Measurements from ENCODE around the gene CHRNA4. TPM values are rescaled to one million over a fixed set of nuclear protein-coding genes. Genes with fewer than 3 reads are reported as not detected.

CHRNA4 gene
- total RNA-seq, 4 donors from 2014 or later = 0.54 to 6.3 (median 1.9) TPM

DNA sequence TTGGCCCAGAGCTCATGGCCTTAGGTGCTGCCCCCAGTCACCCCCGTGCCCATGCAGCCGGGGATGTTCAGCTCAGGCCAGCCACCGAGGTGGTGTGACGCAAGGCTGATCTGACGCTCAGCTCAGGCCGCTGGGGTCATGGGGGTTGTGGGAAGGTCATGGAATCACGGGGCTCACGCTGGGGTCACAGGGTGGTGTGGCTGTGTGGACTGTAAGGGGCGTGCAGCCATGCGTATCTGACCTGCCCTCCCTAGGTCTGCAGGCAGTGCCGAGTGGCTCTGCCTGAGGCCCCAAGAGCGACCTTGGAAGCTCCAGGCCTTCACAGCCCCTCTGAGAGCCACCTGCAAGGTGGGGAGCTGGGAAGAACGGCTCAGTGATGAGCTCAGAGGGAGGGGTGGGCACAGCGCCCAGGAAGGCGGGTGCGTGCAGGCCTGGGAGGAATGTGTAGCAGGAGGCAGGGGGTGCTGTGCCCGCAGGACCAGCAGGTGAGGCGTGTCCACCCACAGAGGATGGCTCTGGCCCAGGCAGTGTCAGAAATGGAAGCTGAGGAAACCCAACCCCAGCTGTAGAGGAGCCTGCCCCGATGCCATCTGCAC lies 27.8 kb downstream of the CHRNA4 start:
- intact Hi-C loops (cut with DNase I) = no loop called here
- Histone ChIP-seq H3K27ac (no peak overlapping the region), H3K4me1 (peaks cover 18 to 25% of the 10 kb centered on the region in 2 donors), H3K4me3 (replicated peaks in 1 of 3) (no peak overlapping the region), H3K9me3 (no peaks in the 10 kb centered on the region), H3K36me3 (no peaks in the 10 kb centered on the region), H3K27me3 (no peaks in the 10 kb centered on the region)
- WGBS, 2 donors = 39 to 47% methylated on average over 12 to 15 of the region's 19 CpGs
- TF ChIP-seq POLR2A (IDR thresholded peaks at IDR 0.05) = no peak
- TF ChIP-seq, protein P1, sequence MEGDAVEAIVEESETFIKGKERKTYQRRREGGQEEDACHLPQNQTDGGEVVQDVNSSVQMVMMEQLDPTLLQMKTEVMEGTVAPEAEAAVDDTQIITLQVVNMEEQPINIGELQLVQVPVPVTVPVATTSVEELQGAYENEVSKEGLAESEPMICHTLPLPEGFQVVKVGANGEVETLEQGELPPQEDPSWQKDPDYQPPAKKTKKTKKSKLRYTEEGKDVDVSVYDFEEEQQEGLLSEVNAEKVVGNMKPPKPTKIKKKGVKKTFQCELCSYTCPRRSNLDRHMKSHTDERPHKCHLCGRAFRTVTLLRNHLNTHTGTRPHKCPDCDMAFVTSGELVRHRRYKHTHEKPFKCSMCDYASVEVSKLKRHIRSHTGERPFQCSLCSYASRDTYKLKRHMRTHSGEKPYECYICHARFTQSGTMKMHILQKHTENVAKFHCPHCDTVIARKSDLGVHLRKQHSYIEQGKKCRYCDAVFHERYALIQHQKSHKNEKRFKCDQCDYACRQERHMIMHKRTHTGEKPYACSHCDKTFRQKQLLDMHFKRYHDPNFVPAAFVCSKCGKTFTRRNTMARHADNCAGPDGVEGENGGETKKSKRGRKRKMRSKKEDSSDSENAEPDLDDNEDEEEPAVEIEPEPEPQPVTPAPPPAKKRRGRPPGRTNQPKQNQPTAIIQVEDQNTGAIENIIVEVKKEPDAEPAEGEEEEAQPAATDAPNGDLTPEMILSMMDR (IDR thresholded peaks at IDR 0.05) = peak in 3 of 6 experiments; percentile 14 to 19 (median 16)
- peak; percentile 94 to 95 for DNase-seq

DNA sequence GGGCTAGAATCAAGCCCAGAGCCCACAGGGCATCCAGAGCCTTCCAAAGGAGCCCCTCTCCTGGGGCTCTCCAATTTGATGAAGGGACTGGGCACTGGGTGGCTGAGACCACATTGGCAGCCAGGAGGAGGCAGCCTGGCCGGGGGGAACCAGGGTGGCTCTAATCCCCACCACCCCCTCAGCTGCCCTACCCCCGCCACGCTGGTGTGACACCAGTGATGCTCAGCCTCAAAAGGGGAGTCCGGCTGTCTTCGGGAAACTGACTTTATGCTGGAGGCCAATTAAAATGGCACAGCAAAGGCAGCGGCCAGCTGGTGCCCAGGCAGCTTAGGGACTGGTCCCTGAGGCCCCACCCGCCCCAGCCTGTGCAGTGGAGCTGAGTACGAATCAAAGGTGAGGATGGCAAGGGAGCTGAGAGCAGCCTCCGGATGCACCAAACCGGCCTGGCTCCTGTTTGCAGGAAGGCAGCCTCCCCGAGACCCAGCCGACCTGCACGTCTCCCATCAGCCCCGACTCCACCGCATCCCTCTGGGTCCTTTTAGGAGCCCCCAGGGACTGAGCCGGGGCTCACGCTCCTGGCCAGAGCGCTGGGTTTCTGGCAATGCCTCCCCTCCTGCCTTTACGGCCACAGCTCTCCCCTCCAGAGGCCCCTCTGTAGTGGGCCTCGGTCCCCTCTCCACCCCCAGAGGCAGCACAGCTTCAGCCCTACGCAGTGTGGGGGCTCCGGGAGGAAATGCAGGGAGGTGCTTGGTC lies 28.5 kb downstream of the CHRNA4 start:
- intact Hi-C loops (cut with DNase I) = no loop called here
- DNase-seq = no peak
- 94 to 98% methylated on average over 7 to 15 of the region's 22 CpGs for WGBS, 2 donors
- Histone ChIP-seq H3K9me3 (no peaks in the 10 kb centered on the region), H3K36me3 (no peaks in the 10 kb centered on the region), H3K27me3 (no peaks in the 10 kb centered on the region), H3K4me3 (replicated peaks in 1 of 3) (no peak overlapping the region), H3K27ac (no peak overlapping the region), H3K4me1 (peaks cover 18 to 25% of the 10 kb centered on the region in 2 donors)
- TF ChIP-seq POLR2A (IDR thresholded peaks at IDR 0.05) = no peak
- TF ChIP-seq, protein P1 (IDR thresholded peaks at IDR 0.05) = no peak

DNA sequence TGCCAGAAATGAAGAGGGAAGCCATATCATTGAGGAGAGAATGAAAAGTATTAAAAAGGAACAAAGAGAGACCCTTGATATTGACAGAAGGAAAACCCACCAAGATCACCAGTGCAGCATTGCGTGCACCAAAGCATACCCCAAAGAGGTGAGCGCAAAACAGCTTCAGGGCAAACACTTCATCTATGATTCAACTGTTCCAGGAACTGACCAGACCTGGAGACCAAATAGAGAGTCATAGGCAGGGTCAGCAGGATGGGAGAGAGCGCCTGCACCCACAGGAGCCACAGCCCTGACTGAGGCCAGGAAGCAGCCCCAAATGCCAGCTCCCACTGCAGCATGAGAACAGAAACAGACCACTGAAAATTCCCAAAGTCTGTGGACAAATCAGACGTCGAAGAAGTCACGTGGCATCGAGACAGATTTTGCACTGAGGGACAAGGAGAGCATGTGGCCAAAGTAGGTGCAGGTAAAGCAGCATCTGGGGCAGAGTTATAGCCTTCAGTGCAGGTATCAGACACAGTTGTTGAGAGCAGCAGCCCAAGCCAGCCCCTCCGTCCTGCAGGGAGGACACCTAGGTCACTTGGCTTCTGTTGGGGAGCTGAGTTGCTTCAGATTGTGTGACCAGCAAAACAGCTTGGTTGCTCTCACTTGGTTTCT lies 29.3 kb downstream of the CHRNA4 start:
- intact Hi-C loops (cut with DNase I) = no loop called here
- Histone ChIP-seq H3K4me1 (peaks cover 18 to 25% of the 10 kb centered on the region in 2 donors), H3K9me3 (no peaks in the 10 kb centered on the region), H3K4me3 (replicated peaks in 1 of 3) (no peak overlapping the region), H3K27me3 (no peaks in the 10 kb centered on the region), H3K36me3 (no peaks in the 10 kb centered on the region), H3K27ac (no peak overlapping the region)
- DNase-seq = no peak
- no peak for TF ChIP-seq POLR2A (IDR thresholded peaks at IDR 0.05)
- TF ChIP-seq, protein P1 (IDR thresholded peaks at IDR 0.05) = no peak
- WGBS, 2 donors = 95 to 98% methylated on average over 8 of the region's 8 CpGs

GRCh38 chr20:63330940-63331339 lies 30.2 kb downstream of the CHRNA4 start:
- Histone ChIP-seq H3K27me3 (no peaks in the 10 kb centered on the region), H3K4me1 (peaks cover 18 to 25% of the 10 kb centered on the region in 2 donors), H3K36me3 (no peaks in the 10 kb centered on the region), H3K4me3 (replicated peaks in 1 of 3) (no peak overlapping the region), H3K9me3 (no peaks in the 10 kb centered on the region), H3K27ac (peak overlapping the region in 1 of 3 donors; percentile 53)
- 52 to 59% methylated on average over 9 to 13 of the region's 13 CpGs for WGBS, 2 donors
- DNase-seq = peak; percentile 74 to 85
- TF ChIP-seq, protein P1 (IDR thresholded peaks at IDR 0.05) = no peak
- TF ChIP-seq POLR2A (IDR thresholded peaks at IDR 0.05) = no peak
- intact Hi-C loops (cut with DNase I) = no loop called here
